ENCODE results near the gene HDGFL2. TPM values are rescaled to one million over a fixed set of nuclear protein-coding genes. Genes with fewer than 3 reads are reported as not detected.
"Not testable (repeated sequence)": the region's sequence is repeated elsewhere in the genome, so short reads cannot be mapped to it uniquely, and the experiment has no call there.

Gene HDGFL2
- total RNA-seq, 1 donor from 2014 or later, result 66.3 TPM

DNA sequence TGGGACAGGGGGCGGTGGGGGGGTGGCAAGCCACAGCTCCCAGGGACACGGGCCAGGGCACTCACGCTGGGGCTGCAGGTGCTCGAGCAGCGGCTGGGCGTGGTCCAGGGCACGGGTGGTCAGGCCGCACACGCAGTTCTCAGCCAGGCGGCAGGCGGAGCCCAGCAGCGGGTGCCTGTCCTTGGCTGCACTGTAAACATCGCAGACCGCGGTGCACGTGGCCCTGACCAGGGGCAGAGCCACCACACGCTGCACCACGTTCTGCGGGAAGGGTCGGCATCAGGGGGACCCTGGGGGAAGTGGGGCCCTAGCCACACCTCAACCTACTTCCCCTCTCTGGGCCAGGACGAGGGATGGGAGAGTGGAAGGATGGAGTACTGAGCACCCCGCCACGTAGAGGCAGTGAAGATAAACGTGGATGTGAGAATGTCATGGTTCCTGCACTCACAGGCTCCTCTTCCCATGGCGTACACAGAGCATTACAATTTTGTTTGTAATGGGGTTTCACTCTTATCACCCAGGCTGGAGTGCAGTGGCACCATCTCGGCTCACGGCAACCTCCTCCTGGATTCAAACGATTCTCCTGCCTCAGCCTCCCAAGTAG is 59.6 kb downstream of the HDGFL2 start:
- DNase-seq (ENCODE audit: low read depth, low spot score), result no peak

DNA sequence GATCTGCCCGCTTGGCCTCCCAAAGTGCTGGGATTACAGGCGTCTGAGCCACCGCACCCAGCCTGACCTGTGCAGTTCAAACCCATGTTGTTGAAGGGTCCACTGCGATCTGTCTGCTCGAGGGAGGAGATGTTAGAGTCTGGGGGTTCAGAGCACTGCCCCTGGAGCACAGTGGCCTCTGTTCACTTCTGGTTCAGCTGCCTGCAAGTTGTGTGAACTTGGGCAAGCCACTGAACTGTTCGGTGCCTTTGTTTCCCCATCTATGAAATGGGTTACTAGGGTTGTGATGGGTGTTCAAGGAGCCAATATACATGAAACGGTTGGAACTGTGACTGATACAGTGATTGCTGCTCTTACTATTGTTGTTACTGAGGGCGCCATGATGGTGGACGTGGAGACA is 61.2 kb downstream of the HDGFL2 start:
- DNase-seq (ENCODE audit: low read depth, low spot score), result no peak

DNA sequence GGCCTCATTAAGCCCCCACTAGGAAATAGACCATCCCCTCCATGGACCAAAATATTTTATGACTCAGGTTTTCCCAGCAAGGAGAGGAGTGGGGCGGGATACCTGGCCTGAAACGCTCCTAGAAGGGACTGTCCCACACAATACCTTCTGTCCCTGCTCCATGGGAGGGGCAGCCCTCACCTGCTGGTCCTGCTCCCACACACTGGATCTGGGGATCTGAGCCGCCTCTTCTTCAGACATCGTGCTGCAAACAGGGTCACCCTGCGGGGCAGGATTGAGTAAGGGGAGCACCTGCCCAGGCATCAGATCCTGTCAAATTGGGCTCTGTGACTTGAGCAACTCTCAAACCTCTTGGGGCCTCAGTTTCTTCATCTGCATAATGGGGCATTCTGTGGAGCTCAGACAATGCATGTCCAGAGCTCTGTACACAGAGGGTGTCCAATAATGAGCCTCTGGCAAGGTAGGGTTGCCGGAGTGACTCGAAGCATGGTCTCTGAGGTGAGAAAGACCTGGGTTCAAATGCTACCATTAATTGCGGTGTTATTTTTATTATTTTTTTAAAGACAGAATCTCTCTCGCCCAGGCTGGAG is 61.8 kb downstream of the HDGFL2 start:
- DNase-seq (ENCODE audit: low read depth, low spot score), result no peak

DNA sequence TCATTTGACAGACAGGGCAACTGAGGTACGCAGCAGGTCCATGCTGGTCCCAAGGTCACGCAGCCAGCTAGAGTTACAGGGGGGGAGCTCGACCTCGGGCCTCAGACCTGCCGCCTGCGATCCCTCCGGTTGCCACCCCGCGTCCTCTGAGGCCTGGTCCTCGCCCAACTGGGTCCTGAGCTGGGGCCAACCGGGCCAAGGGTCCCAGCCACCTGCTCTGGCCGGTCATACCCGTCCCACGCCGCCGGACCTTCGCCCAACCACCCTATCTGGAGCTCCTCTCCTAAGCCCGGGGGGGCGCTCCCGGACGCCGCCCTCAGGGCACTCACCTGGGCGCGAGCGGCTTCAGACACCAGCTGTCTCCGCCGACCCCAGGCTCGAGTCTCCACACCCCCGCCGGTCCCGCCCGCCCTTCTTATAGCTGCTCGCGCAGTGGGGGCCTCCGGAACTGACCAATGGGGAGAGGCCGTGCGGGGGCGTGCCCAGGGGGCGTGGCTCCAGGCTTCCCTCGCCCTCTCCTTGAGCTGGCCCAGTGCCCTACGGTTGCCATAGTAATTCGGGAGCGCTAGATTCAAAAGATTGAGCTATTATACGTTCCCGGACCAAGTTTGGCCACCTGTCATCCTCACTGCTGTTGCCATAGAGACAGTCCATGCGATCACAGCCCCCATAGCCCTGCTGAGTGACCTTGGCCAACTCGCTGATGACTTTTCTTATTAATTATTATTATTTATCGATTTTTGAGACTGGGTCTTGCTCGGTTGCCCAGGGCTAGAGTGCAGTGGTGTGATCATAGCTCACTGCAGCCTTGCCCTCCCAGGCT is 63.0 kb downstream of the HDGFL2 start, which contains the start of gene PLIN5:
PLIN5 (minus strand) TSS at position 389 of the 823 bp plus-strand sequence. CDS start 1,150 bp downstream, outside the sequence.
- DNase-seq (ENCODE audit: low read depth, low spot score), result no peak

DNA sequence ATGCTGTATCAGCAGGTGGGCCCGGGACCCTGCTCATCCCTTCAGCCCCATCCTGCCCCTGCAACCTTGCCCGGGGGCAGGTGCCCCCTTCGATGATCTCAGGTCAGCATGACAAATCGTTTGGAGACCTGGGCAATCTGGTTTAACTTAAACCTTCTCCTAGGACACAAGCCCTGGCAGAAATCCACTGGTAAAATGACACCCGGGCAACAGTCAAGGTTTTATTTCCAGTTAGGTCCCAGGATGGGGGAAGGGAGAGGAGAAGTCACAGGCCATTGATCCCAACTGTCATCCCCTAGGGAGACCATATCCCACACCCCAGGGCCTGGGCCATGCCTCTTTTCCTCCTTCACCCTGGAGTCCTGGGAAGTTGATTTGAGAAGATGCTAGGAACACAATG is 64.7 kb downstream of the HDGFL2 start:
- DNase-seq (ENCODE audit: low read depth, low spot score), result no peak

DNA sequence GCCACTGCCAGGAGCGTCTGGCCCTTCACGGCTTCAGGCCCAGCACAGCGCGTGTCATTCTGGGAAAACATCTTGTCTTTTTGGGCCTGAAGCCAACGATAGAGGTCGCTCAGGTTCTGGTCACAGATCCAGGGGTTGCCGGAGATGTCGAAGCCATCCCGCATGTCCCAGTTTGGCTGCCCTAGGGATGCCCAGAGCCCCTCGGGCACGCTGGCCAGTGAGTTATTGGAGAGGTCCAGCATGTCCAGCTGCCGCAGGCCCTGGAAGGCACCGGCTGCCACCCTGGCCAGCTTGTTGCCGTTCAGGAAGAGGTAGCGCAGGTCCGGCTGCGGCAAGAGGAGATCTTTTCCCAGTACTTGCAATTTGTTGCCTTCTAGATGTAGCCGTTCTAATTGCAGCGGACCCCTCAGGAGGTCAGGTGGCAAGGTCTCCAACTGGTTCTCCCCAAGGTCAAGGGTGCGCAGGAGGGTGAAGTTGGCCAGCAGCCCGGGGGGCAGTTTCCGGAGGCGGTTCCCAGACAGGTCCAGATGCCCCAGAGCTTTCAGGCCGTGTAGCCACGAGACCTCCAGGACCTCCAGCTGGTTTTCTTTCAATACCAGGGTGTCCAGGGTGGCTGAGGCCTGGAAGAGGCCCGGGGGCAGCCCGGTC is 66.0 kb downstream of the HDGFL2 start:
- DNase-seq (ENCODE audit: low read depth, low spot score), result no peak

DNA sequence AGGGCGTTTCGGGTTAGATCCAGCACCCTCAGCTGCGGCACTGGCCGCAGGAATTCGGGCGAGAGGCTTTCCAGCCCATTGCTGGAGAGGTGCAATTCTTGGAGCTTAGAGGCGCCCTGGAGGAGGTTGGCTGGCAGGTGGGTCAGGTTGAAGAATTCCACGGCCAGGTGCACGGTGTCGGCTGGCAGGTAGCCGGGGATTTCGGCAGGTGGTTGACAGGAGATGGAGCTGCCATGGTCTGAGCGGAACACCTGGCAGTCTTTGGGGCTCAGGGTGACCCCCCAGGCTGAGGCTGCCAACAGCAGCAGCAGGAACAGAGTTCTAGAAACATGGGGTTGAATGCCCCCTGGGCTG is 66.5 kb downstream of the HDGFL2 start:
- no peak for DNase-seq (ENCODE audit: low read depth, low spot score)

DNA sequence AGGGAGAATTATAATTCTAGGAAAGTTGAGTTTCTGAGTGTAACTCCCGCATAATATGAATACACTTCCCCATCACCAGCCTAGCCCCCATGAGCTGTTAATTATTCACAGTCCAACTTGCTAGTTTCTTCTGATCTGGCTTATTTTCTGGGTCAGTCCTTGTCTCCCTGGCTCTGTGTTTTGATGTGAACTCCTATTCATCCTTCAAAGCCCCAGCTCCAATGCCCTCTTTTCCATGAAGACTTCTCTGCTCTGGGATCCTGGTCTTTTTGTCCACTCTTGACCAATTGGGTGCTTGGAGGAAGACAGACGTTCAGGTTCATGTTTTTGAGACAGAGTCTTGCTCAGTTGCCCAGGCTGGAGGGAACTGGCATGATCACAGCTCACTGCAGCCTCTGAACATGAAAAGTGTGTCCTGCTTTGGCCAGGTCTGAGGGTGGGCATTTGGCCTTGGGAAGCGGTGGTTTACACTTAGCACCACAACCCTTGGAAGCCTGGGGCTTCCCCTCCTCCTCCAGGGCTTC is 67.1 kb downstream of the HDGFL2 start:
- DNase-seq (ENCODE audit: low read depth, low spot score), result no peak

DNA sequence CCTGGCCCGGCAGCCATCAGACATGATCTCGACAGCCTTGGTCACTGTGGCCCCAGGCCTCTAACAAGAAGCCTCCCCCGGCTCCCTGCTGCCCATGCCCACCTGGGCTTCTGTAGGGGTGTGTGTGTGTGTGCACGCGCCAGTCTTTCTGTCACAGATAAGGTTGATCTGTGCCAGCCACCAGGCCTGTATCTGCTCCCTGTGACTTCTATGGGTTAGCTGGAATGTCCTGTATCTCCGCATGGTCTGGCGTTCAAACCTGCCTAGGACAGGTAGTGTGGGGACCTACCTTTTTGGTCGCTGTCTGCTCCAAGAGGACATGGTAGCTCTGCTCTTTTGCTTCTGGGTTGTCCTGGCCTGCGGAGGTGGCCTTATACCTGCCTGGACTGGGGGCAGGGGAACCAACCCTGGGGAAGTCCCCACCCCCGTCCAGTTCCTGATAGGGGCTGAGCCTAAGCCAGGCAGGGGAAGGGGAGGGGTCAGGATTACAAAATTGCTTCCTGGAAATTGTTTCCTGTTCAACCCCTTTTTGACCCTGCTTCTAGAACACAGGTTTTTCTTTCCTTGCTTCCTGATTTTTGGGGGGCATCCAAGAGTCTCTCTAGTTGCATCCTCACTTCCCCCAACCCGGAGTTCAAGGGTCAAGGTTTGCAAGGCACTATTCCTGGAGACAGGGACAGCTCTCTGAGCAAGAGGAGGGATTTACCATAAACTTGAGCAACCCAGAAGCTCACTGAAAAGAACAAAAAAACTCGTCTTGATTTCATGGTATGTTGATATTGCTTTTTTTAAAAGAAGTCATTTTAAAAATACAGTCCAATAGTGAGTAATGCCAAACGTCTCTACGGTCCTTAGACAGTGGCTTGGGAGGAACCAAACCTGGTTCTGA is 67.8 kb downstream of the HDGFL2 start, which contains the start of gene LRG1:
LRG1 (minus strand) TSS at position 344 of the 889 bp plus-strand sequence; CDS start at position 321, 23 bp downstream.
- no peak for DNase-seq (ENCODE audit: low read depth, low spot score)

DNA sequence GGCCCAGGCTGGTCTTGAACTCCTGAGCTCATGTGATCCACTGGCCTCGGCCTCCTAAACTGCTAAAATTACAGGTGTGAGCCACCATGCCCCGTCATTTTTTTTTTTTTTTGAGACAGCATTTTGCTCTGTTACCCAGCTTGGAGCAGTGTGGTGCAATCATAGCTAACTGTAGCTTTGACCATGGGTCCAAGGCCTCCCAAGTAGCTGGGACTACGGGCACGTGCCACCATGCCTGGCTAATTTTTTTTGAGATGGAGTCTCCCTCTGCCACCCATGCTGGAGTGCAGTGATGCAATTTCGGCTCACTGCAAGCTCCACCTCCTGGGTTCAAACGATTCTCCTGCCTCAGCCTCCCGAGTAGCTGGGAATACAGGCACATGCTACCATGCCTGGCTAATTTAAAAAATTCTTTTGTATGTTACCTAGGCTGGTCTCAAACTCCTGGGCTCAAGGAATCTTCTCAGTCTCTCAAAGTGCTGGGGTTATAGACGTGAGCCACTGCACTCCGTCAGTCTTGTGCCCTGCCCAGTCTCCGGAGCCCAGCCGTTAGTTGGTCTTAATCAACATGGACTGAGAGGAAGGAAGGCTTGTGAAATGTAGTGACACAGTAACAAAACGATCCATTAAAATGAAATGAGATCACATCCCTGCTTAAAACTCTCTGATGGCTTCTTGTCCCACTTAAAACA is 69.2 kb downstream of the HDGFL2 start:
- no peak for DNase-seq (ENCODE audit: low read depth, low spot score)

DNA sequence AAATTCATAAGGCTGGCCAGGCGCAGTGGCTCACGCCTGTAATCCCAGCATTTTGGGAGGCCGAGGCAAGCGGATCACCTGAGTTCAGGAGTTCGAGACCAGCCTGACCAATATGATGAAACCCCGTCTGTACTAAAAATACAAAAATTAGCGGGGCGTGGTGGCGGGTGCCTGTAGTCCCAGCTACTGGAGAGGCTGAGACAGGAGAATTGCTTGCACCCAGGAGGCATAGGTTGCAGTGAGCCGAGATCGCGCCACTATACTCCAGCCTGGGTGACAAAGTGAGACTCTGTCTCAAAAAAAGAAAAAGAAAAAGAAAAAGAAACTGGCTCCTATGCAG is 69.7 kb downstream of the HDGFL2 start:
- not testable (repeated sequence) for DNase-seq (ENCODE audit: low read depth, low spot score)

DNA sequence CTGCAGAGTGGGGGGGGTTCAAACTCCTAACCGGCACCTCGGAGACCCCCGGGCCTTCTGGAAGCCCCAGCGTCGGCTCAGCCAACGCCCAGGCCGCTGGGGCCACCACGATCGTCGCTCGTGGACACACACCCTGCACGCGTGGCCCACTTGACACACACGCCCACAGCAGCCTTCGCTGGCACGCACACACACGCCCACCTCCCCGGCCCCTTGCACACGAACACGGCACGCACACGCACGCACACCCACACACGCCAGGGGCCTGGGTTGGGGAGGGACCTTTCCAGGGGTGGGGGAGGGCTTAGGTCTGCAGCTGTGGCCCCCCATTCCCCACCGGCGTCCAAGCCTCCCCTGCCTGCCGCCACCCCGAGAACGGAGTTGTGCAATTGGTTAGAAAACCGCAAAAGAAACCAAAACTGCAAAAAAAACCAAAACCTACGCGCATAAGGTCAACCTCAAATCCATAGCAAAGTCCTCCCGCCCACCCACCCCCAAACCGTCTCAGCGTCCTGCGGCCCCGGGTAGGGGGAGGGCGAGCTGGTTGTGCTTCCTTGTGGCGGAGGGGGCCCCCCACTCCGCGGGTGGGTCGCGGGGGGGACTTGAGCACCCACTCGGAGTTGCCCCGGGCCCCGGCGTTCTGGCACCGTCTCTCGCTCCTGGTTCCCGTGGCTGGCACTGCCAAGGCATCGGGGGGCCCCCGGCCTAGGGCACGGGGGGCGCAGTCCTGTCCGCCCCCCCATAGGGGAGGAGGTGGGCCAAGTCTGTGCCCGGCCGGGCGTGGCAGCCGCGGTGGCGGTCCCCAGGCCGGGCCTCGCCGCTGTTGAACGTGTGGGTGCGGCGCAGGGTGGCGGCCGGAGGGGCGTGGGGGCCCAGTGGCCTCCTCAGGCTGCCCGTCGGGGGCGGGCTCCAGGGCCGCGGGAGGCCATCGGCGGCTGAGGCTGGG is 71.1 kb downstream of the HDGFL2 start:
- DNase-seq (ENCODE audit: low read depth, low spot score), result no peak

DNA sequence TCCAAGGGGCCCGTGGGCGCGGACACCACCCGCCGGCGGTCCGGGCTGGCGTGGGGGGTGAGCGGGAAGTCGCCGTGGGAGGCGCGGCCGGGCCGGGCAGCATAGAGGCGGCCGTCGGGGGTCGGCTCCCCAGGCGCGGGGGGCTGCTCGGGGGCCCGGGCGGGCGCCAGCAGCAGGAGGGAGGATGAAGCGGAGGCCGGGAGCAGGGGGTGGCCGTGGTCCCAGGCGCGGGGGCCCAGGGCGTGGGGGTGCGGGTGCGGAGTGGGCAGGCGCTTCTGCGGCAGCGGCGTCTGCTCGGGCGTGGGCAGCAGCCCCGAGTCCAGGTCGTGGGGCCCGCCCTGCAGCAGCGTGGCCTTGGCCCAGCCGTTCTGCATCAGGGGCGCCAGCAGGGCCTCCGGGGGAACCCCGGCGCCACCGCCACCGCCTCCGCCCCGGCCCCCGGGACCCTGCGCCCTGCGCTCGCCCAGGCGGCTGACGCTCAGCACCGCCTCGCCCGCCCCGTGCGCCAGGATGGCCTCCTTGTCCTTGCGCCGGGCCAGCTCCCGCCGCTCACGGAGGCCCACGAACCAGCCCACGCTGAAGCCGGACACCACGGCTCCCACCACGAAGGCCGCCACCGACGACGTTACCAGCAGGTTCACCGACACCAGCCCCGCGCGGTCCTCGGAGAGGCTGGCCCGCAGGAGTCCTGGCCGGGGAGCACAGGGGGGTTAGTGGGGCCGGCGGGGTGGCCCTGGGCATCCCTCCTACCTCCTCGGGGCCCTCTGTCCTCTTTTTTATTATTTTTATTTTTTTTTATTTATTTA is 71.9 kb downstream of the HDGFL2 start:
- DNase-seq (ENCODE audit: low read depth, low spot score), result no peak

DNA sequence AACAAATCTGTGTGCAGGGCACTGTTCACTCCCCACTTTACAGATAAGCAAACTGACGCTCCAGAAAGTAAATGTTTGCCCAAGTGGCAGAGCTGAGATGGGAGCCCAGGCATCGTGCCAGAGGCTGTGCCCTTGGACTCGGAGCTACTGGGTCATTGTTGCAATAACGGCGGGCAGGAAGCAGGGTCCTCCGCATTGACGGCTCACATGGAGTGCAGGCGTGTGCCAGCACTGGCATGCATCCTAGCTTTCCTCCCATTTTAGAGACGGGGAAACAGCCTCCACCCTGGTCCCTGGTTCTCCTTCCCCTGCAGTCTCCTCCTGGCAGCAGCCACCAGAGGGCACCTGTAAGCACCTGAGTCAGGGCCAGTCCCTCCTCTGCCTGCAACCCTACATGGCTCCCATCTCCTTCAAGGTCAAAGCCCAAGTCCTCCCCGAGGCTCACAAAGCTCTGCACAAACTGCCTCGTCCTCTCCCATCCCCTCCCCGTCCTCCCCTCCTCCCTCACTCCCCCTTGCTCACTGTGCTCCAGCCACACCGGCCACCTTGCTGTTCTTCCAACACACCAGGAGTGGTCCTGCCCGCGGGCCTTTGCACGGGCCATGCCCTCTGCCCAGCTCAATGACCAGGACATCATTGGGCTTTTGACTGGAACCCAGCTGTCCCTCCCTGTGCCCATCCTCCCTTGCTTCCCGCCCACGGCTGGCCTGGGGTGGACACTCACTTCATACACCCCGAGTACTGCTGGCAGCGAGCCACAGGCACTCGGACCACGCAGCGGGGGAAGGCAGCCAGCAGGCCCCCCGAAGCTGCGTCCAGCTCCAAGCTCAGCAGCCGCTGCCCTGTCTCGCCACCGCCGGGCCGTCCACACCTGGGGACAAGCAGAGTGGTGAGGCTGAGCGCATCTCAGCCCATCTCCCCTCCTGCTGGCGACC is 75.5 kb downstream of the HDGFL2 start:
- no peak for DNase-seq (ENCODE audit: low read depth, low spot score)

DNA sequence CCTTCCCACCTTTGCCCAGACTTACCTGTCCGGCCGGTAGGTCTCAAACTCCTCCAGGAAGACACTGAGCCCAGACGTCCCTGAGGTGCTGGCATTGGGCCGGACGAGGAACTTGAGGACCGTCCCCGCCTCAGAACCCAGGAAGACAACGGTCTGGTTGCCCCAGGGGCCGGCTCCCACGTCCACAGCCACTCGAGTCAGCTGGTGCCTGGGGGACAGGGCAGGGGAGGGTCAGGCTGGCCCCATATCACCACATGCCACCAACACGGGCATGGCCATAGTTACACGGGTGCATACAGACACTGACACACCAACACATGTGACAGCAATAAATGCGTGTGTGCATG is 76.1 kb downstream of the HDGFL2 start:
- DNase-seq (ENCODE audit: low read depth, low spot score), result no peak

DNA sequence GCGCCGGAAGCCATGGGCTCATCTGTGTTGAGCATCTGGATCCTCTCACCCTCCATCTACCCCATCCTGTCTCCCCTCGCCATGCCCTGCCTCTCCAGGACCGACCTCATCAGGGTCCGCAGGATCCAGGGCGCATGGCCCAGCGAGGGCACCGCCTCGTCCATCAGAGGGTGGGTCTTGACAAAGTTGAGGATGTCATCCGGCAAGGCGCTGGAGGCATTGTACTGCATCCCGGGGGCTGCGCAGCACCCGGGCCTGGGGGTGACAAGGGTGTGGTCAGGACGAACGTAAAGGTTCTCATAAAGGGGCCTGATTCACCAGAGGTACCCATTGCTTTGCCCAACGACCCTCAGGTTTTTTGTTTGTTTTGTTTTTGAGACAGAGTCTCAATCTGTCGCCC is 77.9 kb downstream of the HDGFL2 start:
- no peak for DNase-seq (ENCODE audit: low read depth, low spot score)

DNA sequence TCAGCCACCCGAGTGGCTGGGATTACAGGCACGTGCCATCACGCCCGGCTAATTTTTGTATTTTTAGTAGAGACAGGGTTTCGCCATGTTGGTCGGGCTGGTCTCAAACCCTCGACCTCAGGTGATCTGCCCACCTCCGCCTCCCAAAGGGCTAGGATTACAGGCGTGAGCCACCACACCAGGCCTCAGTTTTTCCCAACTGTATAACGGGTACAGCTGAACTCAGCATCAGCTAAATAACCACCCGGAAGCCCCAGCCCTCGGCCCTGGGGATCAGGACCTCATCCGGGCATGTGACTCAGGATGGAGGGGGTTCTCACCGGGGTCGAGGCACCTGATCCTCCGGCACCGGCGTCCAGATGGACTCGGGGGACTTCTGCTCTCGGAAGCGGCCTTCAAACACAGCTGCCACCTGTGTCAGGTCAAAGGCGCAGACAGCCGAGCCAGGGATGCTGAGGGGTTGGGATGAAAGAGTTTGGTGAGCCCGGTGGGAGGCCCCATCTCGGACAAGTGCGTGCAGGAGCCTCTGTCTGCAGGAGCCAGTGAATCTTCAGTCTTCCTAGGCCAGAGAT is 78.5 kb downstream of the HDGFL2 start:
- DNase-seq (ENCODE audit: low read depth, low spot score), result no peak
